RWPE1 (cell line): ENCODE results near the gene MKLN1.
A peak's percentile ranks its signal among the peaks of the same experiment; 100 is the strongest.

Experiments used
- CTCF ChIA-PET: fragments of 350-600 bp; sonication (Branson Sonifier 250); formaldehyde crosslinking; extraction: SDS; loops from one replicate; lab custom pipeline; 2021; lab: Yijun Ruan, JAX
- POLR2A ChIA-PET: fragments of 400-600 bp; formaldehyde crosslinking; extraction: SDS; loops from one replicate; lab custom pipeline; 2020; ENCODE audit warnings: antibody characterized with exemption; ENCODE audit not compliant: low non-redundant PET; lab: Yijun Ruan, JAX
- DNase-seq: peaks from one replicate; pipeline ENCODE4 v3.0.0; 2012; ENCODE audit warnings: low spot score
- H3K27ac ChIP-seq: fragments of 450-650 bp; 2 replicates; pipeline ENCODE4 v1.5.1; 2017
- CTCF ChIP-seq: fragments of 450-650 bp; conservative IDR thresholded peaks from 2 replicates; pipeline ENCODE4 v1.5.1; 2017; ENCODE audit warnings: low read depth, mild to moderate bottlenecking

Gene MKLN1

GRCh38 chr7:131544021-131544420 is 216.3 kb downstream of the MKLN1 start:
- CTCF ChIA-PET: no interaction called here
- H3K27ac ChIP-seq: no peak overlapping the region
- no peak for DNase-seq
- POLR2A ChIA-PET: no interaction called here
- no peak for TF ChIP-seq CTCF

DNA sequence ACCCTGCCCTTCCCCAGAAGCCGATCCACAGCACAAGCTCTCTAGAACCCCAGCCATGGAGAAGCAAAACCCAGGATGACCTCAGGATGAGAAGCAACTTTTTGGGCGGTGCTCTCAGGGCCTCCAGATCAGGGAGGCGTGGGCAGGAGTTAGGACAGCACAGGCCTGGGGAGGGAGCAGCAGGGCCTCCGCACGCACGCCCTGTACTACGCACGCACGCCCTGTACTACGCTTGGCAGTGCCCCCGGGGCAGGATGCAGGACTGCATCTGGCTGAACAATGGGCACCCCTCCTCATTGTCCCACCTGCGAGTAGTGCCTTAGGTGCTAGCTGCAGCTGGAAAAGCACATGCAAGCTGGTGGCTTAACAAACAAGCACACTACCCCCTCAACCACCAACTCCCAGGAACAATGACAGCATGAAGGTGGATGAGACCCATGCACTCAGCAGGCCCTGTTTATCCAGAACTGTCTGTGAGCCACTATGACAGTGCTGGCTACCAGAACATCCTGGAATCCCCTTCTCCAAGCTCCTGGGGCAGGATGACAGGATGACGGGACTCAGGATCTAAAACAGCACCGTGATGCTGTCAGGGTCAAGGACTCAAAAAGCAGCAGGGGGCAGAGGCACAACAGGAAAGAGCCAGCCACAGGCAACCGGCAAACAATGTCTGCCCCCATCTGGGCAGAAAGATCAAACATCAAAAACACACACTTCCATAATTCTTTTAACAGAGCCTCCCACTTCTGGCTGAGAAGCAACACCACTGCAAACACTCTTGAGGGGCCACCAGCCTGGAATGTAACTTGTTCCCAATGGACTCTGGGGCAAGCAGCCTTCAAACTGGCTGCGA is 217.0 kb downstream of the MKLN1 start:
- DNase-seq: no peak
- POLR2A ChIA-PET: no interaction called here
- no peak overlapping the region for H3K27ac ChIP-seq
- TF ChIP-seq CTCF: no peak
- CTCF ChIA-PET: interaction anchor here (0.7 kb wide), 1 partner anchor 345 kb away, joined by 3 read pairs; no protein-coding TSS in a partner anchor

DNA sequence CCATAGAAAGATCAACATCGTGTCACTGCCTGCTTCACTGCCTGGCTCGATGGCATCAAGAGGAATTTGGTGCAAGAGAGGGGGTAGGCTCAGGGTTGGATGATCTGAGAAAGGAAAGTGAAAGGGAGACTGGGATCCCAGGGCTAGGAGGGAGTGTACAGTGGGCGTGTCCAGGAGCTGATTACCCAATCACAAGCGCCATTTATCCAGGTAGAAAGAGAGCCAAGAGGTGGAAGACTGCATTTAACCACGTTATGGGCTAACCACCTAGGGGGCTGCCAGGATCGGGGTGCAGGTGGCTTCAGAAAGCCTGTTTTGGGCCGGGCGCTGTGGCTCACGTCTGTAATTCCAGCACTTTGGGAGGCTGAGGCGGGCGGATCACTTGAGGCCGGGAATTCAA is 218.4 kb downstream of the MKLN1 start:
- DNase-seq: peak; percentile 60
- TF ChIP-seq CTCF: no peak
- ChIA-PET CTCF (interaction anchor here (0.7 kb wide), 1 partner anchor 8 kb away, joined by 3 read pairs; no protein-coding TSS in a partner anchor), POLR2A (no interaction called here)
- no peak overlapping the region for H3K27ac ChIP-seq
